Sigmoid colon (tissue), 4 donors: ENCODE measurements around the gene RAD52.

Source experiments
- CTCF ChIP-seq, 4 experiments: fragments of 450-650 bp in 3 of 4; fragments of 200-600 bp in 1 of 4; IDR thresholded peaks; one replicate each; pipeline ENCODE4 v1.5.1; 2016 to 2019; ENCODE audit warnings: antibody characterized with exemption in 4 of 4, mild to moderate bottlenecking in 3 of 4, moderate library complexity in 2 of 4
- POLR2A ChIP-seq, 2 donors: fragments of 450-650 bp; IDR thresholded peaks; one replicate each; pipeline ENCODE4 v1.6.1; 2016; ENCODE audit warnings: antibody characterized with exemption in 2 of 2, mild to moderate bottlenecking in 2 of 2, moderate library complexity in 2 of 2
- POLR2AphosphoS5 ChIP-seq, 4 donors: sonication (generic); formaldehyde crosslinking; IDR thresholded peaks; one replicate each; pipeline ENCODE4 v1.6.1; 2017; ENCODE audit warnings: antibody characterized with exemption in 4 of 4

GRCh38 chr12:955939-956338 is 6.4 kb upstream of the RAD52 start:
- TF ChIP-seq CTCF (IDR thresholded peaks at IDR 0.05) = no peak
- no peak for TF ChIP-seq POLR2A (IDR thresholded peaks at IDR 0.05)
- no peak for TF ChIP-seq POLR2AphosphoS5 (IDR thresholded peaks at IDR 0.05)
